Liver (tissue), 9 donors: Measurements from ENCODE around the gene NDUFAF5. TPM values are rescaled to one million over a fixed set of nuclear protein-coding genes. Genes with fewer than 3 reads are reported as not detected.

Source experiments
- DNase-seq: peaks from one replicate; pipeline ENCODE4 v3.0.0-alpha.2; 2017; ENCODE audit warnings: low spot score
- H3K27ac ChIP-seq, 2 donors: one replicate each; pipeline ENCODE4 v1.7.0; 2013; ENCODE audit warnings: inconsistent platforms in 2 of 2, low read length in 2 of 2, control low read depth in 1 of 2, low read depth in 1 of 2, mild to moderate bottlenecking in 1 of 2
- H3K27me3 ChIP-seq, 4 donors: one replicate each; pipeline versions ENCODE4 v1.6.1 to v1.7.0; 2013; ENCODE audit warnings: low read length in 3 of 4, inconsistent platforms in 1 of 4, mild to moderate bottlenecking in 1 of 4, moderate library complexity in 1 of 4; ENCODE audit not compliant: control insufficient read depth in 4 of 4, insufficient read depth in 4 of 4
- H3K36me3 ChIP-seq, 4 donors: one replicate each; pipeline versions ENCODE4 v1.6.1 to v1.7.0; 2013; ENCODE audit warnings: low read length in 3 of 4, mild to moderate bottlenecking in 3 of 4, low read depth in 1 of 4, moderate library complexity in 1 of 4; ENCODE audit not compliant: control insufficient read depth in 4 of 4, insufficient read depth in 3 of 4
- H3K4me1 ChIP-seq, 4 donors: one replicate each; pipeline versions ENCODE4 v1.6.1 to v1.7.0; 2013; ENCODE audit warnings: low read length in 3 of 4, mild to moderate bottlenecking in 3 of 4, moderate library complexity in 1 of 4; ENCODE audit not compliant: control insufficient read depth in 4 of 4, insufficient read depth in 4 of 4
- H3K4me3 ChIP-seq, 3 donors: one replicate each; pipeline versions ENCODE4 v1.6.1 to v1.7.0; 2013; ENCODE audit warnings: low read length in 3 of 3, control low read depth in 1 of 3, low read depth in 1 of 3, mild to moderate bottlenecking in 1 of 3
- H3K9ac ChIP-seq, 2 donors: one replicate each; pipeline ENCODE4 v1.7.0; 2013; ENCODE audit warnings: low read length in 2 of 2, mild to moderate bottlenecking in 2 of 2, moderate library complexity in 2 of 2, control low read depth in 1 of 2, low read depth in 1 of 2
- H3K9me3 ChIP-seq, 4 donors: one replicate each; pipeline versions ENCODE4 v1.6.1 to v1.7.0; 2013; ENCODE audit warnings: low read length in 3 of 4; ENCODE audit not compliant: control insufficient read depth in 4 of 4
- ATF3 ChIP-seq: IDR thresholded peaks from 2 replicates; pipeline ENCODE4 v1.6.1; 2016; ENCODE audit warnings: antibody characterized with exemption
- CTCF ChIP-seq: fragments of 150-350 bp; IDR thresholded peaks from 2 replicates; pipeline ENCODE4 v1.5.1; 2017; ENCODE audit warnings: improper control_type of control experiment, low read depth, low read length; ENCODE audit not compliant: missing input control
- EGR1 ChIP-seq, 2 donors: IDR thresholded peaks; 2 replicates each; pipeline ENCODE4 v1.6.1; 2016 to 2018; ENCODE audit warnings: antibody characterized with exemption in 2 of 2, low read depth in 2 of 2
- FOXA1 ChIP-seq: IDR thresholded peaks from 2 replicates; pipeline ENCODE4 v1.6.1; 2016; ENCODE audit warnings: antibody characterized with exemption
- FOXA2 ChIP-seq: IDR thresholded peaks from 2 replicates; pipeline ENCODE4 v1.6.1; 2016; ENCODE audit warnings: antibody characterized with exemption
- GABPA ChIP-seq, 2 donors: IDR thresholded peaks in 1 of 2; conservative IDR thresholded peaks in 1 of 2; 2 replicates each; pipeline ENCODE4 v1.6.1; 2016; ENCODE audit warnings: antibody characterized with exemption in 2 of 2, mild to moderate bottlenecking in 1 of 2, moderate library complexity in 1 of 2
- HNF4A ChIP-seq, 2 donors: conservative IDR thresholded peaks; 2 replicates each; pipeline ENCODE4 v1.6.1; 2016; ENCODE audit warnings: antibody characterized with exemption in 2 of 2, mild to moderate bottlenecking in 2 of 2
- HNF4G ChIP-seq: IDR thresholded peaks from 2 replicates; pipeline ENCODE4 v1.6.1; 2016; ENCODE audit warnings: antibody characterized with exemption
- JUND ChIP-seq, 2 donors: IDR thresholded peaks; 2 replicates each; pipeline ENCODE4 v1.6.1; 2016; ENCODE audit warnings: antibody characterized with exemption in 2 of 2
- NR2F2 ChIP-seq: IDR thresholded peaks from 2 replicates; pipeline ENCODE4 v1.6.1; 2016; ENCODE audit warnings: antibody characterized with exemption
- RAD21 ChIP-seq, 2 donors: IDR thresholded peaks; 2 replicates each; pipeline ENCODE4 v1.6.1; 2016; ENCODE audit warnings: antibody characterized with exemption in 2 of 2, mild to moderate bottlenecking in 2 of 2
- REST ChIP-seq: IDR thresholded peaks from 2 replicates; pipeline ENCODE4 v1.6.1; 2016; ENCODE audit warnings: antibody characterized with exemption, mild to moderate bottlenecking
- RXRA ChIP-seq, 2 donors: IDR thresholded peaks; 2 replicates each; pipeline ENCODE4 v1.6.1; 2017 to 2018; ENCODE audit warnings: antibody characterized with exemption in 2 of 2, mild to moderate bottlenecking in 1 of 2
- SP1 ChIP-seq: IDR thresholded peaks from 2 replicates; pipeline ENCODE4 v1.6.1; 2018; ENCODE audit warnings: antibody characterized with exemption, mild to moderate bottlenecking
- YY1 ChIP-seq: IDR thresholded peaks from 2 replicates; pipeline ENCODE4 v1.6.1; 2016; ENCODE audit warnings: antibody characterized with exemption, mild to moderate bottlenecking
- WGBS: extraction: QIAGEN DNeasy Blood & Tissue Kit; methylation state at CpG from one replicate; pipeline ENCODE4 v1.1.7; 2013; 5-methylcytosine and 5-hydroxymethylcytosine counted together
- polyA plus RNA-seq, 2 donors: library from polyadenylated mRNA; stranded (reverse) in 1 of 2; unstranded in 1 of 2; fragments of 200-250 nt in 1 of 2; fragments of >200 nt in 1 of 2; fragmentation: Nextera tagmentation in 1 of 2; extraction: Ambion mirVana in 1 of 2; gene quantifications; one replicate each; pipeline versions ENCODE4 v1.2.1 to v1.2.3, GENCODE V29; 2013 to 2015
- total RNA-seq, 2 donors: library from RNA; depleted of rRNA; stranded (reverse); fragments of >200 nt; gene quantifications; one replicate each; pipeline ENCODE4 v1.2.3, GENCODE V29; 2014
- donor health status: healthy.
- donor health status: healthy.
- donor health status: healthy.
- donor health status: healthy.
- donor health status: healthy.

NDUFAF5 gene
- total and polyA plus RNA-seq, 4 donors = 6.6 to 15.9 (median 12.3) TPM

GRCh38 chr20:13783528-13783927, 1.3 kb upstream of the NDUFAF5 start:
- Histone ChIP-seq H3K9ac (no peak overlapping the region), H3K4me3 (peak overlapping the region in 1 of 3 donors; percentile 98)

More at GRCh38 chr20:13783528-13783927, 1.3 kb upstream of the NDUFAF5 start:
- H3K9me3 ChIP-seq = no peaks in the 10 kb centered on the region
- H3K36me3 ChIP-seq = peaks cover 3 to 15% (median 7%) of the 10 kb centered on the region in 4 donors
- DNase-seq = no peak
- 94% methylated on average over 13 of the region's 13 CpGs for WGBS
- no peak overlapping the region for H3K27ac ChIP-seq
- no peaks in the 10 kb centered on the region for H3K27me3 ChIP-seq
- TF ChIP-seq HNF4G = no peak
- no peak for TF ChIP-seq FOXA2
- TF ChIP-seq RXRA (IDR thresholded peaks at IDR 0.05) = no peak
- TF ChIP-seq NR2F2 = no peak
- TF ChIP-seq JUND (IDR thresholded peaks at IDR 0.05) = no peak
- no peak for TF ChIP-seq HNF4A (conservative IDR thresholded peaks at IDR 0.05)
- no peak for TF ChIP-seq REST
- no peak for TF ChIP-seq SP1
- no peak for TF ChIP-seq CTCF
- TF ChIP-seq YY1 = no peak
- no peak for TF ChIP-seq FOXA1
- TF ChIP-seq RAD21 (IDR thresholded peaks at IDR 0.05) = no peak
- TF ChIP-seq EGR1 (IDR thresholded peaks at IDR 0.05; ENCODE audit: low read depth in 2 of 2) = no peak
- no peak for TF ChIP-seq ATF3
- TF ChIP-seq GABPA (IDR thresholded peaks at IDR 0.05 in 1 of 2, conservative IDR thresholded peaks at IDR 0.05 in 1 of 2) = no peak
- H3K4me1 ChIP-seq = peaks cover 3 to 36% (median 20%) of the 10 kb centered on the region in 4 donors
